Pancreas (tissue), 10 donors: ENCODE measurements around the gene FOXL2NB. TPM values are rescaled to one million over a fixed set of nuclear protein-coding genes. Genes with fewer than 3 reads are reported as not detected.

ENCODE experiments used
- ATAC-seq, 4 donors: fragments of 200-7000 bp; cut with Tn5 transposase; one replicate each; pipeline versions ENCODE4 v1.8.0 to v1.9.1; 2020; ENCODE audit warnings: mild to moderate bottlenecking in 4 of 4, moderate library complexity in 4 of 4
- DNase-seq, 6 donors: peaks; one replicate each; pipeline ENCODE4 v3.0.0-alpha.2; 2020
- FAIRE-seq: peaks from 2 replicates; lab custom pipeline; 2012; peaks lifted over from hg19 to GRCh38; lab: Jason Lieb, UNC
- H3K27ac ChIP-seq, 4 donors: fragments of 200-600 bp; sonication (generic); 1 replicate in 3 of 4; 2 replicates in 1 of 4; pipeline versions ENCODE4 v1.5.0 to v1.8.0; 2020
- H3K27me3 ChIP-seq, 4 donors: fragments of 200-600 bp; one replicate each; pipeline ENCODE4 v1.8.0; 2021
- H3K36me3 ChIP-seq, 3 donors: fragments of 200-600 bp; sonication (generic) in 1 of 3; one replicate each; pipeline versions ENCODE4 v1.5.0 to v1.8.0; 2020 to 2021
- H3K4me1 ChIP-seq, 3 donors: fragments of 200-600 bp; one replicate each; pipeline ENCODE4 v1.8.0; 2021
- H3K4me3 ChIP-seq, 4 donors: fragments of 200-600 bp; sonication (generic) in 2 of 4; one replicate each; pipeline versions ENCODE4 v1.5.0 to v1.8.0; 2020 to 2021
- H3K9me3 ChIP-seq, 4 donors: fragments of 200-600 bp; one replicate each; pipeline ENCODE4 v1.8.0; 2021
- CTCF ChIP-seq, 4 donors: fragments of 200-600 bp; sonication (generic) in 3 of 4; IDR thresholded peaks; one replicate each; pipeline versions ENCODE4 v1.5.0 to v1.8.0; 2021; ENCODE audit warnings: antibody characterized with exemption in 4 of 4
- WGBS, 2 donors: extraction: QIAGEN DNeasy Blood & Tissue Kit; methylation state at CpG; one replicate each; pipeline ENCODE4 v1.1.7; 2013; 5-methylcytosine and 5-hydroxymethylcytosine counted together
- intact Hi-C, 3 donors: fragments of 100-400 bp; cut with DNase I; formaldehyde crosslinking; loops; one replicate each; pipeline versions ENCODE4 v1.11.1 to v1.14.2; 2022
- polyA plus RNA-seq, 2 donors: library from polyadenylated mRNA; stranded (reverse); fragments of 200-250 nt; gene quantifications; one replicate each; pipeline ENCODE4 v1.2.3, GENCODE V29; 2013
- total RNA-seq, 6 donors: library from RNA; stranded (reverse); fragmentation: NEBNext Ultra II Directional in 4 of 6; extraction: Animal tissue kit (Norgen Biotek cat#: 25700) in 4 of 6; gene quantifications; one replicate each; pipeline versions ENCODE4 v1.2.1 to v1.2.4, GENCODE V29; 2021 to 2023
- donor health status: healthy with polysubstance abuse.
- donor health status: DM: no; HTN: no; CAD: no; lungs with moderate emphysema.
- donor health status: DM: no; HTN: no; CAD: no.
- donor health status: control.
- donor health status: control.
- donor health status: Bipolar disorder and iron deficiency.
- donor health status: DM: yes; HTN: yes; CAD: no.
- donor health status: DM: no; HTN: no; CAD: no.
- donor health status: DM: no; HTN: no; CAD: no.
- donor health status: DM: yes; HTN: yes; CAD: no.

FOXL2NB gene
- total RNA-seq = under 1 TPM in 2 of 6 donors, not detected in 4; 0.09 to 0.22 TPM
- not detected for polyA plus RNA-seq

GRCh38 chr3:138946663-138947494, at the start of gene FOXL2NB, which contains the start of gene FOXL2:
Gene FOXL2NB, plus strand, starts transcription at chr3:138947217. Its CDS starts 148 bp downstream, at chr3:138947365.
Gene FOXL2, minus strand, starts transcription at chr3:138947137. Its CDS starts 415 bp downstream, at chr3:138946722.
- H3K4me3 ChIP-seq = peak within 1 kb of the TSS; percentile 6 to 51 (median 24)
- peaks cover 0 to 39% (median 7%) of the 10 kb centered on the region in 4 donors for H3K27me3 ChIP-seq
- peak; percentile 36 to 52 (median 45) for ATAC-seq
- no peak within 1 kb of the TSS for H3K27ac ChIP-seq
- peaks cover 4 to 12% (median 7%) of the 10 kb centered on the region in 3 donors for H3K4me1 ChIP-seq
- DNase-seq = peak in 3 of 6 donors; percentile 36 to 79 (median 72)
- intact Hi-C loops = loop anchor here in 1 of 3 donors (10.0 kb wide), 1 partner anchor 378 kb away; no protein-coding TSS in a partner anchor
- no peak for TF ChIP-seq CTCF (IDR thresholded peaks at IDR 0.05)
- H3K9me3 ChIP-seq = no peaks in the 10 kb centered on the region
- H3K36me3 ChIP-seq = no peaks in the 10 kb centered on the region
- WGBS, 2 donors = 4 to 5% methylated on average over 75 to 78 of the region's 78 CpGs
- no peak for FAIRE-seq

GRCh38 chr3:138898301-138898700, 48.7 kb upstream of the FOXL2NB start:
- Histone ChIP-seq H3K9me3 (no peaks in the 10 kb centered on the region), H3K27ac (peak overlapping the region in 1 of 4 donors; percentile 5), H3K27me3 (no peaks in the 10 kb centered on the region), H3K4me3 (no peak overlapping the region), H3K4me1 (peaks cover 0 to 6% (median 4%) of the 10 kb centered on the region in 3 donors), H3K36me3 (no peaks in the 10 kb centered on the region)
- TF ChIP-seq CTCF (IDR thresholded peaks at IDR 0.05) = no peak
- ATAC-seq = peak; percentile 53 to 87 (median 79)
- no peak for DNase-seq
- 15 to 20% methylated on average over 1 of the region's 1 CpG for WGBS, 2 donors
- intact Hi-C loops = no loop called here
- FAIRE-seq = no peak

GRCh38 chr3:138898708-138899107, 48.3 kb upstream of the FOXL2NB start:
- H3K27me3 ChIP-seq = no peaks in the 10 kb centered on the region
- H3K9me3 ChIP-seq = no peaks in the 10 kb centered on the region
- FAIRE-seq = no peak
- TF ChIP-seq CTCF (IDR thresholded peaks at IDR 0.05) = no peak
- H3K27ac ChIP-seq = no peak overlapping the region
- DNase-seq = no peak
- ATAC-seq = peak in 1 of 4 donors; percentile 29
- no peaks in the 10 kb centered on the region for H3K36me3 ChIP-seq
- H3K4me1 ChIP-seq = peaks cover 0 to 6% (median 4%) of the 10 kb centered on the region in 3 donors
- no peak overlapping the region for H3K4me3 ChIP-seq
- intact Hi-C loops = no loop called here

GRCh38 chr3:138899351-138899991, 47.5 kb upstream of the FOXL2NB start:
- Histone ChIP-seq H3K27ac (no peak overlapping the region), H3K9me3 (no peaks in the 10 kb centered on the region), H3K36me3 (no peaks in the 10 kb centered on the region), H3K4me3 (no peak overlapping the region), H3K27me3 (no peaks in the 10 kb centered on the region), H3K4me1 (peaks cover 0 to 6% (median 4%) of the 10 kb centered on the region in 3 donors)
- 94 to 95% methylated on average over 5 of the region's 5 CpGs for WGBS, 2 donors
- ATAC-seq (peak in 1 of 4 donors; percentile 29), FAIRE-seq (no peak), DNase-seq (no peak)
- intact Hi-C loops = no loop called here
- no peak for TF ChIP-seq CTCF (IDR thresholded peaks at IDR 0.05)
